ENCODE results near the gene NOTCH2. TPM values are rescaled to one million over a fixed set of nuclear protein-coding genes. Genes with fewer than 3 reads are reported as not detected.

Gene NOTCH2
- polyA plus RNA-seq, 3 donors = 47.3 to 108 (median 86.6) TPM

- Histone ChIP-seq H4K20me1 (ENCODE audit: insufficient read depth, low read length) (no peaks in the 10 kb centered on the region), H3K4me2 (replicated peaks; ENCODE audit: extremely low read depth, low read length, poor library complexity, severe bottlenecking) (no peak overlapping the region), H3K9me3 (replicated peaks in 1 of 2; ENCODE audit: control insufficient read depth in 1 of 2, insufficient read depth in 1 of 2, low read length in 2 of 2) (no peaks in the 10 kb centered on the region), H3K27ac (ENCODE audit: low read depth in 1 of 2, low read length in 2 of 2) (no peak overlapping the region), H3K4me3 (replicated peaks in 1 of 3; ENCODE audit: low read depth in 2 of 3, low read length in 3 of 3) (no peak overlapping the region), H3K4me1 (ENCODE audit: control insufficient read depth in 1 of 2, insufficient read depth in 2 of 2, low read length in 2 of 2) (peaks cover 4 to 5% of the 10 kb centered on the region in 2 donors), H3K27me3 (ENCODE audit: control insufficient read depth in 2 of 2, insufficient read depth in 2 of 2, low read length in 2 of 2) (no peaks in the 10 kb centered on the region), H2AFZ (ENCODE audit: insufficient read depth, low read depth, low read length, poor library complexity, severe bottlenecking) (no peak overlapping the region), H3K9ac (ENCODE audit: insufficient read depth, low read length, poor library complexity, severe bottlenecking) (no peak overlapping the region), H3K79me2 (ENCODE audit: insufficient read depth, low read length) (no peaks in the 10 kb centered on the region), H3K36me3 (replicated peaks in 1 of 2; ENCODE audit: control insufficient read depth in 1 of 2, insufficient read depth in 2 of 2, low read length in 2 of 2) (no peaks in the 10 kb centered on the region)
- no CpG with 5 or more reads among the region's 1 CpG for WGBS (ENCODE audit: insufficient coverage)
- Mint-ChIP-seq H3K27ac (no peak overlapping the region), H3K36me3 (no peaks in the 10 kb centered on the region), H3K9me3 (no peaks in the 10 kb centered on the region), H3K4me3 (no peak overlapping the region), H3K4me1 (peaks cover 4% of the 10 kb centered on the region), H3K27me3 (ENCODE audit: low read depth in 3 of 3) (peaks cover 1 to 4% (median 4%) of the 10 kb centered on the region in 3 donors)
- no peak for DNase-seq
- intact Hi-C loops (cut with micrococcal nuclease) = no loop called here
- no peak for TF ChIP-seq CTCF (IDR thresholded peaks at IDR 0.05)
Measured at GRCh38 chr1:119869995-119870394, 199.5 kb downstream of the NOTCH2 start.

- H3K4me2 ChIP-seq (replicated peaks; ENCODE audit: extremely low read depth, low read length, poor library complexity, severe bottlenecking) = no peak overlapping the region
- no peak overlapping the region for H3K9ac ChIP-seq (ENCODE audit: insufficient read depth, low read length, poor library complexity, severe bottlenecking)
- Mint-ChIP-seq H3K9me3 (no peaks in the 10 kb centered on the region), H3K27ac (no peak overlapping the region), H3K36me3 (no peaks in the 10 kb centered on the region), H3K4me1 (peaks cover 4% of the 10 kb centered on the region), H3K27me3 (ENCODE audit: low read depth in 3 of 3) (peaks cover 1 to 4% (median 4%) of the 10 kb centered on the region in 3 donors), H3K4me3 (no peak overlapping the region)
- H3K9me3 ChIP-seq (replicated peaks in 1 of 2; ENCODE audit: control insufficient read depth in 1 of 2, insufficient read depth in 1 of 2, low read length in 2 of 2) = no peaks in the 10 kb centered on the region
- no peak overlapping the region for H2AFZ ChIP-seq (ENCODE audit: insufficient read depth, low read depth, low read length, poor library complexity, severe bottlenecking)
- intact Hi-C loops (cut with micrococcal nuclease) = no loop called here
- H3K4me1 ChIP-seq (ENCODE audit: control insufficient read depth in 1 of 2, insufficient read depth in 2 of 2, low read length in 2 of 2) = peaks cover 4 to 5% of the 10 kb centered on the region in 2 donors
- no CpG with 5 or more reads among the region's 2 CpGs for WGBS (ENCODE audit: insufficient coverage)
- H3K27me3 ChIP-seq (ENCODE audit: control insufficient read depth in 2 of 2, insufficient read depth in 2 of 2, low read length in 2 of 2) = no peaks in the 10 kb centered on the region
- DNase-seq = no peak
- H3K36me3 ChIP-seq (replicated peaks in 1 of 2; ENCODE audit: control insufficient read depth in 1 of 2, insufficient read depth in 2 of 2, low read length in 2 of 2) = no peaks in the 10 kb centered on the region
- H3K4me3 ChIP-seq (replicated peaks in 1 of 3; ENCODE audit: low read depth in 2 of 3, low read length in 3 of 3) = no peak overlapping the region
- H4K20me1 ChIP-seq (ENCODE audit: insufficient read depth, low read length) = no peaks in the 10 kb centered on the region
- no peak for TF ChIP-seq CTCF (IDR thresholded peaks at IDR 0.05)
- no peak overlapping the region for H3K27ac ChIP-seq (ENCODE audit: low read depth in 1 of 2, low read length in 2 of 2)
- H3K79me2 ChIP-seq (ENCODE audit: insufficient read depth, low read length) = no peaks in the 10 kb centered on the region
Measured at GRCh38 chr1:119868176-119868575, 201.3 kb downstream of the NOTCH2 start.
